NCI-H2196 (cell line): Measurements from ENCODE around the gene OR2K2.
"Not testable (repeated sequence)": the region's sequence is repeated elsewhere in the genome, so short reads cannot be mapped to it uniquely, and the experiment has no call there.

ENCODE experiments used
- DNase-seq: peaks from one replicate; lab custom pipeline; 2025; ENCODE audit not compliant: unreplicated experiment; lab: John Stamatoyannopoulos, UW

The OR2K2 gene

DNA sequence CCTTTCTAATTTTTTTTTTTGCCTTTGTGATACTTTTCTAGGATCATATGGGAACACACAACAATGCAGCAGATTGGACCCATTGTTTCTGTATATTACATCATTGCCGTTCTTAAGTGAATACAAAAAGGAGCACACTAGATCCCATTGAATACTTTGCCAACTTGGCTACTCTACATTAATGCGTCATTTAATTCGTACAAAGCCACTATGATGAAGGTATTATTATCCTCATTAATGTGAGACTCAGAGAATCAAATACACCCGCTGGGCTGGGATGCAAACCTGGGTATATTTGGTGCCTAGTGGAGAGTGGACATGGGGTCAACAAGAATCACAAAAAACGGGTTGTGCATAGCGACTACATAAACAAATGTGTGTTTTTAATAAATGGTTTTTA, 31.9 kb downstream of the OR2K2 start:
- DNase-seq, result no peak

DNA sequence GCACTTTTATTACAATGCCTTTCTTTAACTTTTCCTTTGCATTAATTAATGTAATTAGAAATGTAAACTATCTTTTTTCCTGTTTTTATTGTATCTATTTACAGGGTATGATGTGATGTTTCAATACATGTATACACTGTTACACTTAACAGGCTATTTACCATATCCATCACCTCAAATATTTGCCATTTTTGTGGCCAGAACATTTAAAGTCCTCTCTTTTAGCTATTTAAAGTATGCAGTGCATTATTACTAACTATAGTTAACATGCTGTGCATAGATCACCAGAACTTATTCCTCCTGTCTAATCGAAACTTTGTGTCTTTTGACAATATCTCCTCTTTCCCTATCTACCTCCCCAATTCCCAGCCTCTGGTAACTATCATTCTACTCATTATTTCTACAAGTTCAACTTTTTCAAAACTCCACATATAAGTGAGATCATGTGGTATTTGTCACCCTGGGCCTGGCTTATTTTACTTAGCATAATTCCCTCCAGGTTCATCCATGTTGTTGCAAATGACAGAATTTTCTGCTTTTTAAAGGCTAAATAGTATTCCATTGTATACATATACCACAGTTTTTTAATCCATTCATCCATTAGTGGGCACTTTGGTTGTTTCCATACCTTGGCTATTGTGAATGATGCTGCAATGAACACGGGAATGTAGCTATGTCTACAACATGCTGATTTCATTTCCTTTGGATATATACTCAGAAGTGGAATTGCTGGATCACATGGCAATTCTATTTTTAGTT, 32.8 kb downstream of the OR2K2 start:
- no peak for DNase-seq

DNA sequence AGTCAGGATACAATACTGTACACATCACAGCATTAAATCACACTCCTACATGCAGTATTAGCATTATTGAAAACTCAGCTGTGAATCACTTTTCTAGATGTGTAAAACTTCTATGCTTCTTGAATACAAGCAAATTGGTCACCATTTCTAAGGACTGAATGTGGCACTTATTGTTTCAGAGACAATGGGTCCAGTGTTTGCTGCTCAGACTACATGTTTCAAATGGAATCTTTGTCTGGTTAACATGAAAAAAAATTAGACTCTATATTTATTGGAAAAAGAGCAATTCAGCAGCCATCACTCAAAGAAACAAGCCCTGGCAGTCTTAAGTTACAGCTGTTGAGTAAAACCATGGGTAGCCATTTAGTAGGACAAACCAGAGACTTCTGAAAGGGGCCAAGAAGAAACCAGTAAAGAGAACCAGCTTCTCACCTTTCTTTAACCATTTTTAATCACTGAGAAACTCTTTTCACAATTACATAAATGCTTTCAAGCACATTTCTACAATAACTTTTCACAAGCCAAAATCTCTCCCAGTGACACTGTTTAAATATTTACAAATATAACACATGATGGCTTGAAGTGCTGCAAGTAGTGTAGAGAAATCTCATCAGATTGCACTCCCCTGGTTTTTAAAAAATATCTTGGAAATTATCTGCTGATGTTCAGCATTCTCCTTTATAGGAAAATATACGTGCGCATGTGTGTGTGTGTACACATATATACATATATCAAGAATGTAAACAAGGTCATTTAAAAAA, 35.2 kb downstream of the OR2K2 start:
- DNase-seq, result no peak

DNA sequence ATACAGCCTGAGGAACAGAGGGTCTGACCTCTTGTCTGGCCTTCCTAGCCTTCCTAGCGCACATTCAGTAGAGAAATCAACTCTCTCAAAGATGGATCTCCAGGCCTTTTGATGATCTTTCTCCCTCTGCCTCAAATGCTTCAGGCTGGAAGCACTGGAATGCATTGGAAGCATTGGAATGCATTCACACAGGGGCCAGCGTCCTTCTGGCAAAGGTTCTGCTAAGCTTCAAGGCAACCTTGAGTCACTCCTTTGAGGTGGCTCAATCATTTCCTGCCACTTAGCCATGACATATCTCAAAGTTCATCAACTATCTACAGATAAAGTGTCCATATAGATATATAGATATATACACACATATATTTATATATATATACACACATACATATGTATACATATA, 42.9 kb downstream of the OR2K2 start:
- DNase-seq, result no peak

DNA sequence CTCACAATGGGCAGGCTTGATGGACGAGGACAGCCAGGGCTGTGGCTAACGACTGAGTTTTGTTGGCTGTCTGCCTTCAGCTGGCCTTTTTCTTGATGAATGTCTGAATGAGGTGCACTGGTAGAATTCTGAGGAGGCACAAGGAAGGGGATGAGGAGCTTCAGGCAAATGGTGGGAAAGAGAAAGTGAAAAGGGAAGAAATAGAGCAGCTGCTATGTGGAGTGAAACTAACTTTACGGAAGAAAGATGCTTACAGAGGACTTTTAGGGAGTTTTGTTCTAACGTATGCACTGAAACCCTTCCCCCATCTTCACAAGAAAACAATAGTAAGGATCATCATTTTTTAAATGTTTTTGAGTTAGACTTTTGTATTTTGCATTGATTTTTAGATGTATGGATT, 45.3 kb downstream of the OR2K2 start:
- no peak for DNase-seq

DNA sequence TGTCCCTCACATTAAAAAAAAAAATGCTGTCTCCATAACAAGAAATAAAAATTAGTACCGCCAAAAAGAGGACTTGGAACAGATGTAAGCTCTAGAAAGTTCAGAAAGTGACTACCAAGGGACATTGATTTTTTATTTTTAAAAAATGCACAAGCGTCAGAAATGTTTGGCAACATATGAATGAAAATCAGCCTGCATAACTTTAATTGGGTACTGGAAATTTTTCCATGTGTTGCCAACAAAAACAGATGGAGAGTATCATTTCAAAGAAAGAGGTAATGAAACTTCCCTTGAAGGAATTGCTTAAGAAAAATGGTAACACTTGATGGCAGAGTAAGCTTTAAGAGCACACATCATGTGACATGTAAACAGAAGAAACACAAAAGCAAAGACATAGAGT, 47.2 kb downstream of the OR2K2 start:
- DNase-seq, result no peak

DNA sequence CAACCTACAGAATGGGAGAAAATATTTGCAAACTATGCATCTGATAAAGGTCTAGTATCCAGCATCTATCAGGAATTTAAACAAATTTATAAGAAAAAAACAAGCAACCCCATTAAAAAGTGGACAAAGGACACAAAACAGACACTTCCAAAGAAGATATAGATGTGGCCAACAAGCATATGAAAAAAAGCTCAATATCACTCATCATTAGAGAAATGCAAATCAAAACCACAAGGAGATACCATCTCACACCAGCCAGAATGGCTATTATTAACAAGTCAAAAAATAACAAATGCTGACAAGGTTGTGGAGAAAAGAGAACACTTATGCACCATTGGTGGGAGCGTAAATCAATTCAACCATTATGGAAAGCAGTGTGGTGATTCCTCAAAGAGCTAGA, 49.2 kb downstream of the OR2K2 start:
- DNase-seq, result not testable (repeated sequence)
